HG02943 (cell line): ENCODE measurements around the gene POTEI.
A peak's percentile ranks its signal among the peaks of the same experiment; 100 is the strongest.
"Not testable (repeated sequence)": the region's sequence is repeated elsewhere in the genome, so short reads cannot be mapped to it uniquely, and the experiment has no call there.

Experiments used
- ATAC-seq: cut with Tn5 transposase; IDR thresholded peaks from one replicate; pipeline ENCODE4 v1.9.1; 2021; ENCODE audit warnings: mild to moderate bottlenecking, low read depth, moderate library complexity; ENCODE audit not compliant: unreplicated experiment

The POTEI gene

GRCh38 chr2:130491073-130491472, 18.1 kb downstream of the POTEI start:
- ATAC-seq = not testable (repeated sequence)

GRCh38 chr2:130455413-130455812, 53.7 kb downstream of the POTEI start:
- ATAC-seq = not testable (repeated sequence)

DNA sequence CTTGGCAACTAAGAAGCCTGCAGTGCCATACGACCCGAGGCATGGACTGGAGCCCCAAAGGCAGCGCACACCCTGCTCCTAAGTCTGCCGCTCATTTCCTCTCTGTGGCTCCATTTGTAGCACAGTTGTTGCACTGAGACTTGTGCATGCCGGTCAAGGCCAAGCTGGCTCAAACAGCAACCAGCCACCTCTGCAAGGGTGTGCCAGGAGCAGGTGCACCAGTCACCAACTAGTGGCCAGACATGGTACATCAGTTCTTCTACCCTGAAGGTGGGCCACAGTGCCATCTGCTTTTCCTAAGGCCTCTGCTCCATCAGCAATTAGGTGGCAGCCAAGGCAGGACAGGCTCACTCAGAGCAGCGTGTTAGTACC, 54.4 kb downstream of the POTEI start:
- ATAC-seq = not testable (repeated sequence)

DNA sequence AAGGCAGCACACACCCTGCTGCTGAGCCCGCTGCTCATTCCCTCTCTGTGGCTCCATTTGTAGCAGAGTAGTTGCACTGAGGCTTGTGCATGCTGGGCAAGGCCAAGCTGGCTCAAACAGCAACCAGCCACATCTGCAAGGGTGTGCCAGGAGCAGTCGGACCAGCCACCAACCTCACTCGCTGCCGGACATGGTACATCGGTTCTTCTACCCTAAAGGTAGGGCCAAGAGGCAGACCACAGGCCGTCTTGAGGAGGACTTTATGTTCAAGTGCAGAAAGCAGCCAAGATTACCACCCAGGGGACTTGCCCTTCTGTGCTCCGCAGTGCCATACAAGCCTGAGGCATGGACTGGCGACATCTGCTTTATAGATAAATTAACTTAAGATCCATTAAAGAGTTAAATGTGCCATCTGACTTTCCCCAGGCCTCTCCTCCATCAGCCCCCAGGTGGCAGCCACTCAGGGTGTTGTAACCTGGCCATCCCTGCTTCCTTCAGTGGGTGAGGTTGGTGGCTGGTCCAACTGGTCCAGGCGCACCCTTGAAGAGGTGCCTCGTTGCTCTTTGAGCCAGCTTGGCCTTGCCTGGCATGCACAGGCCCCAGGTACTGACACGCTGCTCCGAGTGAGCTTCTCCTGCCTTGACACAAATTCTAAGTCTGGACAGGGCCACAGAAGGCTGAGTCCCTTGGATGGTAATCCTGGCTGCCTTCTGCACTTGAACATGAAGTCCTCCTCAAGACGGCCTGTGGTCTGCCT, 55.0 kb downstream of the POTEI start:
- not testable (repeated sequence) for ATAC-seq

GRCh38 chr2:130452897-130453296, 56.2 kb downstream of the POTEI start:
- ATAC-seq = not testable (repeated sequence)

GRCh38 chr2:130451823-130452222, 57.3 kb downstream of the POTEI start:
- not testable (repeated sequence) for ATAC-seq

- ATAC-seq = not testable (repeated sequence)
Observed at GRCh38 chr2:130451278-130451677, 57.9 kb downstream of the POTEI start.

DNA sequence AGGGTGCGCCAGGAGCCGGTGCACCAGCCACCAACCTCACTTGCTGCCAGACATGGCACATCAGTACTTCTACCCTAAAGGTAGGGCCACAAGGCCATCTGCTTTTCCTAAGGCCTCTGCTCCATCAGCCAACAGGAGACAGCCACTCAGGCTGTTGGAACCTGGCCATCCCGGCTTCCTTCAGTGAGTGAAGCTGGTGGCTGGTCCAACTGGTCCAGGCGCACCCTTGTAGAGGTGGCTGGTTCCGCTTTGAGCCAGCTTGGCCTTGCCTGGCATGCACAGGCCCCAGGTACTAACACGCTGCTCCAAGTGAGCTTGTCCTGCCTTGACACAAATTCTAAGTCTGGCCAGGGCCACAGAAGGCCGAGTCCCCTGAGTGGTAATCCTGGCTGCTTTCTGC, 58.8 kb downstream of the POTEI start:
- not testable (repeated sequence) for ATAC-seq

DNA sequence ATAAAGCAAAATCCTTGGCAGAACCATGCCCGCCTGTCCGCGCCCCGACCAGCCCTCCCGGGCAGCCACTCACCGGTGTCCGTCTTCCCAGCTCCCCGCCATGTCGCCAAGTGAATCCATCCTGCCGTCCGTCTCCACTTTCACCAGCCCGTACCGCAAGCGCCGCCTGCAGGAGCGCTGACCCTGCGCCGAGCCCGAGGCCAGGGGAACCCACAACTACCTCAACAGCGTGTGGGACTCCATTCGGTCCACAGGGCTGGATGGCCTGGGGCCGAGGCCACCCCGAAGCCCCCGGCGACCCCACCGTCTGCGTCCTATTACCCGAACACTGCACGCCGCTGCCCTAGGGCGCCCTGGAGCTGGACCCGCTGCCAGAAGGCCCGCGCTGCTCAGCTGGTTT, 81.5 kb downstream of the POTEI start:
- peak; percentile 58 for ATAC-seq

DNA sequence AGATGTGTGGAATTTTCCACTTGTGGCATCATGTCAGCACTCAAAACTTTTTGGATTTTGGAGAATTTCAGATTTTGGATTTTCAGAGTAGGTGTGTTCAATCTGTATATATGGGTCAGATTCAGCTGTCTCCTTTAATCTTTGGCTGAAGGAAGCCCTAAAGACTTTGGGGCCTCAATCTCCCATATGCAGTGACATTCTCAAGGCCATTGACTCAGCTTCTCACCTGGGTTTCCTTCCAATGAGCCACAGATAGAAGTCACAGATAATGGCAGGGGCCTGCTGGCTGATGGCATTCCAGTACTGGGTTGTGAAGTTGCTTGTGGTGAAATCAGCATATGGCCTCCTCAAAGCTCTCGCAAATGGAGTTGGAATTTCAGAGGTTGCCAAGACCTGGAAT, 90.3 kb downstream of the POTEI start:
- not testable (repeated sequence) for ATAC-seq

GRCh38 chr2:130416693-130417092, 92.4 kb downstream of the POTEI start:
- not testable (repeated sequence) for ATAC-seq
